ENCODE measurements around the gene TRERF1.

GRCh38 chr6:42446370-42446769 lies 5.4 kb downstream of the TRERF1 start:
- TF ChIP-seq SNAI2 (CRISPR knock-in tag; IDR thresholded peaks at IDR 0.05) (no peak), PPARA (CRISPR knock-in tag; IDR thresholded peaks at IDR 0.05; ENCODE audit: borderline replicate concordance) (no peak), ZNF70 (CRISPR knock-in tag; IDR thresholded peaks at IDR 0.05) (no peak)
- TF ChIP-seq, protein P1, sequence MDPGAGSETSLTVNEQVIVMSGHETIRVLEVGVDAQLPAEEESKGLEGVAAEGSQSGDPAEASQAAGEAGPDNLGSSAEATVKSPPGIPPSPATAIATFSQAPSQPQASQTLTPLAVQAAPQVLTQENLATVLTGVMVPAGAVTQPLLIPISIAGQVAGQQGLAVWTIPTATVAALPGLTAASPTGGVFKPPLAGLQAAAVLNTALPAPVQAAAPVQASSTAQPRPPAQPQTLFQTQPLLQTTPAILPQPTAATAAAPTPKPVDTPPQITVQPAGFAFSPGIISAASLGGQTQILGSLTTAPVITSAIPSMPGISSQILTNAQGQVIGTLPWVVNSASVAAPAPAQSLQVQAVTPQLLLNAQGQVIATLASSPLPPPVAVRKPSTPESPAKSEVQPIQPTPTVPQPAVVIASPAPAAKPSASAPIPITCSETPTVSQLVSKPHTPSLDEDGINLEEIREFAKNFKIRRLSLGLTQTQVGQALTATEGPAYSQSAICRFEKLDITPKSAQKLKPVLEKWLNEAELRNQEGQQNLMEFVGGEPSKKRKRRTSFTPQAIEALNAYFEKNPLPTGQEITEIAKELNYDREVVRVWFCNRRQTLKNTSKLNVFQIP (CRISPR knock-in tag; IDR thresholded peaks at IDR 0.05; ENCODE audit: borderline replicate concordance, low read depth), result no peak
- TF ChIP-seq, protein P2, sequence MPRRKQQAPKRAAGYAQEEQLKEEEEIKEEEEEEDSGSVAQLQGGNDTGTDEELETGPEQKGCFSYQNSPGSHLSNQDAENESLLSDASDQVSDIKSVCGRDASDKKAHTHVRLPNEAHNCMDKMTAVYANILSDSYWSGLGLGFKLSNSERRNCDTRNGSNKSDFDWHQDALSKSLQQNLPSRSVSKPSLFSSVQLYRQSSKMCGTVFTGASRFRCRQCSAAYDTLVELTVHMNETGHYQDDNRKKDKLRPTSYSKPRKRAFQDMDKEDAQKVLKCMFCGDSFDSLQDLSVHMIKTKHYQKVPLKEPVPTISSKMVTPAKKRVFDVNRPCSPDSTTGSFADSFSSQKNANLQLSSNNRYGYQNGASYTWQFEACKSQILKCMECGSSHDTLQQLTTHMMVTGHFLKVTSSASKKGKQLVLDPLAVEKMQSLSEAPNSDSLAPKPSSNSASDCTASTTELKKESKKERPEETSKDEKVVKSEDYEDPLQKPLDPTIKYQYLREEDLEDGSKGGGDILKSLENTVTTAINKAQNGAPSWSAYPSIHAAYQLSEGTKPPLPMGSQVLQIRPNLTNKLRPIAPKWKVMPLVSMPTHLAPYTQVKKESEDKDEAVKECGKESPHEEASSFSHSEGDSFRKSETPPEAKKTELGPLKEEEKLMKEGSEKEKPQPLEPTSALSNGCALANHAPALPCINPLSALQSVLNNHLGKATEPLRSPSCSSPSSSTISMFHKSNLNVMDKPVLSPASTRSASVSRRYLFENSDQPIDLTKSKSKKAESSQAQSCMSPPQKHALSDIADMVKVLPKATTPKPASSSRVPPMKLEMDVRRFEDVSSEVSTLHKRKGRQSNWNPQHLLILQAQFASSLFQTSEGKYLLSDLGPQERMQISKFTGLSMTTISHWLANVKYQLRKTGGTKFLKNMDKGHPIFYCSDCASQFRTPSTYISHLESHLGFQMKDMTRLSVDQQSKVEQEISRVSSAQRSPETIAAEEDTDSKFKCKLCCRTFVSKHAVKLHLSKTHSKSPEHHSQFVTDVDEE (CRISPR knock-in tag; IDR thresholded peaks at IDR 0.05), result no peak
